Immature natural killer cell (primary cell): Measurements from ENCODE around the gene SEMA3F. TPM values are rescaled to one million over a fixed set of nuclear protein-coding genes. Genes with fewer than 3 reads are reported as not detected.
"Not testable (repeated sequence)": the region's sequence is repeated elsewhere in the genome, so short reads cannot be mapped to it uniquely, and the experiment has no call there.

ENCODE experiments used
- DNase-seq, 3 donors: peaks; one replicate each; pipeline ENCODE4 v3.0.0; 2022; ENCODE audit warnings: mixed read lengths in 1 of 3
- H3K27ac Mint-ChIP-seq, 6 donors: one replicate each; pipeline ENCODE4 v1.8.0; 2020; ENCODE audit warnings: mixed read lengths in 6 of 6, mild to moderate bottlenecking in 5 of 6, inconsistent platforms in 4 of 6, moderate library complexity in 3 of 6
- H3K27me3 Mint-ChIP-seq, 3 donors: one replicate each; pipeline ENCODE4 v1.8.0; 2020 to 2021; ENCODE audit warnings: low read depth in 3 of 3, mild to moderate bottlenecking in 3 of 3, mixed read lengths in 3 of 3, moderate library complexity in 3 of 3, inconsistent platforms in 1 of 3
- H3K36me3 Mint-ChIP-seq, 3 donors: one replicate each; pipeline ENCODE4 v1.8.0; 2020; ENCODE audit warnings: mixed read lengths in 3 of 3, inconsistent platforms in 2 of 3, mild to moderate bottlenecking in 2 of 3
- H3K4me1 Mint-ChIP-seq, 2 donors: one replicate each; pipeline ENCODE4 v1.8.0; 2020; ENCODE audit warnings: inconsistent platforms in 2 of 2, mild to moderate bottlenecking in 2 of 2, mixed read lengths in 2 of 2, moderate library complexity in 1 of 2
- H3K4me3 Mint-ChIP-seq, 5 donors: one replicate each; pipeline ENCODE4 v1.8.0; 2020; ENCODE audit warnings: mild to moderate bottlenecking in 5 of 5, mixed read lengths in 5 of 5, inconsistent platforms in 3 of 5, moderate library complexity in 3 of 5
- H3K9me3 Mint-ChIP-seq, 6 donors: one replicate each; pipeline ENCODE4 v1.8.0; 2020; ENCODE audit warnings: mild to moderate bottlenecking in 6 of 6, mixed read lengths in 6 of 6, inconsistent platforms in 4 of 6, moderate library complexity in 3 of 6
- polyA plus RNA-seq, 3 donors: library from polyadenylated mRNA; unstranded; fragments of 300-500 nt; fragmentation: Illumina TruSeq; gene quantifications; one replicate each; pipeline ENCODE4 v1.2.3, GENCODE V29; 2021

The SEMA3F gene
- polyA plus RNA-seq, 3 donors from 2014 or later: not detected

- H3K4me3 Mint-ChIP-seq: no peak overlapping the region
- H3K36me3 Mint-ChIP-seq: no peaks in the 10 kb centered on the region
- peaks cover 0 to 6% (median 1%) of the 10 kb centered on the region in 3 donors for H3K27me3 Mint-ChIP-seq
- no peak for DNase-seq
- no peaks in the 10 kb centered on the region for H3K4me1 Mint-ChIP-seq
- no peaks in the 10 kb centered on the region for H3K9me3 Mint-ChIP-seq
- H3K27ac Mint-ChIP-seq: no peak overlapping the region
Measured at GRCh38 chr3:50213373-50213772, 58.2 kb downstream of the SEMA3F start.

- no peaks in the 10 kb centered on the region for H3K4me1 Mint-ChIP-seq
- no peak overlapping the region for H3K4me3 Mint-ChIP-seq
- peaks cover 0 to 2% (median 1%) of the 10 kb centered on the region in 3 donors for H3K27me3 Mint-ChIP-seq
- H3K27ac Mint-ChIP-seq: no peak overlapping the region
- H3K9me3 Mint-ChIP-seq: no peaks in the 10 kb centered on the region
- no peak for DNase-seq
- H3K36me3 Mint-ChIP-seq: no peaks in the 10 kb centered on the region
Measured at GRCh38 chr3:50214824-50215223, 59.7 kb downstream of the SEMA3F start.

DNA sequence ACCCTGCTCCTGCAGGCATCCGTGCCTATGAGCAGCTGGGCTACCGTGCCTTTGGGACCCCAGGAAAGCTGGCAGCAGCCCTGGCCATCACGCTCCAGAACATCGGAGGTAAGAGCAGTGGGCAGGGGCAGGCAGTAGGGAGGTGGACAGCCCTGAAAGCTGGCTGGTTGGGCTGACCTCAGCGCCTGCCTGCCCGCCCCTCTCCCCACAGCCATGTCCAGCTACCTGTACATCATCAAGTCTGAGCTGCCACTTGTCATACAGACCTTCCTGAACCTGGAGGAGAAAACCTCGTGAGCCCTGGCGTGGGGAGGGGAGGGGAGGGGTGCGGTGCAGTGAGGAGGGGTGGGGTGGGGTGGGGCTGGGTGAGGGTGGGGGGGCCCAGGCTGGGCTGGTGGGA lies 60.4 kb downstream of the SEMA3F start:
- Mint-ChIP-seq H3K27me3 (peaks cover 0 to 2% (median 1%) of the 10 kb centered on the region in 3 donors), H3K9me3 (no peaks in the 10 kb centered on the region)

GRCh38 chr3:50217681-50218080 lies 62.6 kb downstream of the SEMA3F start:
- DNase-seq: no peak
- peaks cover 0 to 2% (median 1%) of the 10 kb centered on the region in 3 donors for H3K27me3 Mint-ChIP-seq
- no peaks in the 10 kb centered on the region for H3K9me3 Mint-ChIP-seq
- no peak overlapping the region for H3K27ac Mint-ChIP-seq
- no peaks in the 10 kb centered on the region for H3K4me1 Mint-ChIP-seq
- H3K4me3 Mint-ChIP-seq: no peak overlapping the region
- H3K36me3 Mint-ChIP-seq: no peaks in the 10 kb centered on the region

More for the DNA sequence above, 60.4 kb downstream of the SEMA3F start:
- Mint-ChIP-seq H3K4me1 (no peaks in the 10 kb centered on the region), H3K27ac (no peak overlapping the region), H3K36me3 (no peaks in the 10 kb centered on the region), H3K4me3 (no peak overlapping the region)
- DNase-seq: no peak

GRCh38 chr3:50218448-50218847 lies 63.3 kb downstream of the SEMA3F start:
- DNase-seq: no peak
- no peaks in the 10 kb centered on the region for H3K9me3 Mint-ChIP-seq
- H3K36me3 Mint-ChIP-seq: no peaks in the 10 kb centered on the region
- no peaks in the 10 kb centered on the region for H3K4me1 Mint-ChIP-seq
- peaks cover 0 to 2% (median 1%) of the 10 kb centered on the region in 3 donors for H3K27me3 Mint-ChIP-seq
- no peak overlapping the region for H3K27ac Mint-ChIP-seq
- no peak overlapping the region for H3K4me3 Mint-ChIP-seq

DNA sequence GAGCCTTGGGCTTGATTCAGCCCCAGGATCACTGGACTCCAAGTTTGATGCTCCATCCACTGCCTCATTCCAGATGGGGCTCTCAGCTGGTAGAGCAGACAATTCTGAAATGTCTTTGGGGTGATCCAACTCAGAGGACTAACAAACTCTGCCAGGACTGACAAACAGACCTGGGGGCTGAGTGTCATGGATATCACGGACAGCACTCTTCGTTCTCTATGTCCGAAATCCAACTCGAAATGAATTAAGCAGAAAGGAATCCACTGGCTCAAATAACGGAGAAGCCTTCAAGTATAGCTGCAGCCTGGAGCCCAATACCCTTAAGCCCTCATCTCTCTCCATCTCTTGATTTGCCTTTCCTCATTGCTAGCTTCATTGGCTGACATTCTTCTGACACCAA lies 64.2 kb downstream of the SEMA3F start:
- H3K4me1 Mint-ChIP-seq: no peaks in the 10 kb centered on the region

DNA sequence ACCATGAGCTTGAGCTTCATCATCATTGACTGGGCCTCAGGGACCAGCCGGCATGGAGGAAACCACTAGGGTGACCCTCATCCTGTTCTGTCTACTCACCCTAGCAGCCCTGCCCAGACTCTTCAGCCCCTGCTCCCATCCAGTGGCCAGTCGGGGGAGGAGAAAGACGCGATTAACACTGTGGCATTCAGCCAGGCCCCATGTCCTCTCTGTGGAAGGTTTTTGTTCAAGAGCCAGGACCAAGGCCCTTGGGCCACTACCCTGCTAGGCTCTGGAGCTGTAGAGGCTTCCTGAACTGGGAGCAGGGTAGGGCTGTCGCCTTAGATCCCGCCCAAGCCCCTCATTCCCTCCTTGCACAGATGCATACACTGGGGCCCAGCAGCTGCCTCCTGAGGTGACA lies 65.0 kb downstream of the SEMA3F start:
- H3K27me3 Mint-ChIP-seq: peaks cover 0 to 7% (median 1%) of the 10 kb centered on the region in 3 donors
- H3K4me3 Mint-ChIP-seq: no peak overlapping the region
- H3K36me3 Mint-ChIP-seq: no peaks in the 10 kb centered on the region
- no peak for DNase-seq
- H3K27ac Mint-ChIP-seq: no peak overlapping the region
- peaks cover 0 to under 1% of the 10 kb centered on the region in 2 donors for H3K4me1 Mint-ChIP-seq
- H3K9me3 Mint-ChIP-seq: no peaks in the 10 kb centered on the region

More for the DNA sequence above, 64.2 kb downstream of the SEMA3F start:
- no peak for DNase-seq
- no peaks in the 10 kb centered on the region for H3K36me3 Mint-ChIP-seq
- H3K4me3 Mint-ChIP-seq: no peak overlapping the region
- H3K9me3 Mint-ChIP-seq: no peaks in the 10 kb centered on the region
- H3K27ac Mint-ChIP-seq: no peak overlapping the region
- H3K27me3 Mint-ChIP-seq: peaks cover 0 to 5% (median 1%) of the 10 kb centered on the region in 3 donors

DNA sequence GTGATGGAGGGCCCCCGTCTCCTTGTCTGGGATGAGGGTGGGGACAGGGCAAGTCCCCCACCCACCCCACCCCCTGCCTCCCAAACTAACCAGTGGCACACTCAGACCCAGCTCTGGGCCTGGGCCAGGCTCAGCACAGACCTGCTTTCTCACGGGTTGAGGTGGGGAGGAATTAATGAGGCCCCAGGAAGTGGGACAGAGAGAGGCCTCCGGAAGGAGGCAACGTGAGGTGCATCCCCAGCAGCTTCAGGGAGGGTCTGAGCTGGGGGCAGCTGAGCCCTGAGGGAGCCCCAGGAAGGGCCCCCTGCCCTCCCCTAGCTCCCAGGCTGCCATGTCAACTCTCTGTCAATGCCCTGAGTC lies 65.9 kb downstream of the SEMA3F start:
- H3K9me3 Mint-ChIP-seq: no peaks in the 10 kb centered on the region
- H3K36me3 Mint-ChIP-seq: no peaks in the 10 kb centered on the region
- peaks cover 3 to 10% of the 10 kb centered on the region in 2 donors for H3K4me1 Mint-ChIP-seq
- no peak overlapping the region for H3K27ac Mint-ChIP-seq
- DNase-seq: no peak
- H3K4me3 Mint-ChIP-seq: no peak overlapping the region
- peaks cover 0 to 7% (median 2%) of the 10 kb centered on the region in 3 donors for H3K27me3 Mint-ChIP-seq

DNA sequence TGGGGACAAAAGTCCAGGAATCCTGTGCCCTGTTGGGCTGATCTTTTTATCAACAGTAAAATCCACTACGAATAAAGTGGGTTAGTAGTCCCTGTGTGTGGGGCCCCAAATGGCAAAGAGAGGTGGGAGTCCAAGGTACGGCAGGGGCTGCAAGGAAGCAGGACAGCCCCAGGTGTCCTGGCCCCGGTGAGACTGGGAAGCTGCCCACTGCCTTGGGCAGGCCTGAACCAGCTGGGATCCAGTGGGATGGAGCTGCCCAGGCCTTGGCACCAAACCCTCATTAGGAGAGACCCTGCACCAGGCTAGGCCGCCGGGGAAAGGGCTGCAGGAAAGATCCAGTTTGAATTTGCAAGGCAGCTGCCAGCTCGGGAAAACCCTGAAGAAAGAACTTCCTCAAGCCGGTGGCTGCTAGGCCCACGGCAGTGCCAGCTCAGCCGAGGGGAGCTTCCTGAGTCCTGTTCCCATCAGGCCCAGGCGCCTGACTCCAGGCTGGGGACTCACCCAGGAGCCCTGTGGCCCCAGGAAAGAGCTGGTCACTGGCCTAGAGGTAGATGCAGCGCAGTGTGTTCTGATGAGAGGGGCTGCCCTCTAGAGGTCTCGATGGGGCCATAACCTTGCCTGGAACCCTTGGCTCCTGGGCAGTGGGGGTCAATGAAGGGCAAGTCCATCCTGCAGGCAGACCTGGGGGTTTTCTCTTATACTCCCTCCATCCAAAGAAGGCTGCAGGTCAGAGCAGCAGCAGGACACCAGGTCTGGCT lies 66.5 kb downstream of the SEMA3F start:
- no peaks in the 10 kb centered on the region for H3K9me3 Mint-ChIP-seq
- H3K27me3 Mint-ChIP-seq: peaks cover under 1 to 7% (median 6%) of the 10 kb centered on the region in 3 donors
- no peak overlapping the region for H3K4me3 Mint-ChIP-seq
- no peak for DNase-seq
- H3K36me3 Mint-ChIP-seq: no peaks in the 10 kb centered on the region
- no peak overlapping the region for H3K27ac Mint-ChIP-seq
- H3K4me1 Mint-ChIP-seq: peaks cover 6 to 14% of the 10 kb centered on the region in 2 donors

GRCh38 chr3:50222169-50222528 lies 67.0 kb downstream of the SEMA3F start:
- H3K4me1 Mint-ChIP-seq: peaks cover 12 to 20% of the 10 kb centered on the region in 2 donors
- H3K27me3 Mint-ChIP-seq: peaks cover 6 to 7% (median 6%) of the 10 kb centered on the region in 3 donors
- no peak overlapping the region for H3K4me3 Mint-ChIP-seq
- no peak overlapping the region for H3K27ac Mint-ChIP-seq
- no peak for DNase-seq
- H3K9me3 Mint-ChIP-seq: no peaks in the 10 kb centered on the region
- no peaks in the 10 kb centered on the region for H3K36me3 Mint-ChIP-seq

DNA sequence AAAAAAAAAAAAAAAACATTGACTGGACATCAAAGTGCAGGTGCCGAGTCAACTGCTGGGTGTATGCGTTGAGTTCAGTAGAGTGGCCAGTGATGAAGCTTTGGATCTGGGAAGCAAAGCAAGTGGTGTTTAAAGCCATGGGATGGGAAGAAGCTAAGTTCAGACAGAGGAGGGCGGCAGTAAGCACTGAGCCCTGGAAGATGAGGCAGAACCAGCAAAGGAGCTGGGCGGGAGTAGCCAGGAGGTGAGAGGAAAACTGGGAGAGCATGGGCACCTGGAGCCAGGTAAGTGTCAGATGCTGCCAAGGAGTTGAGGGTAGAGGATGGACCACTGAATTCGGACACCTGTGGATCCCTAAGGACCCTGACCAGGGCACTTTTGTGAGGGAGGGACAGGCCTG lies 69.5 kb downstream of the SEMA3F start:
- peak overlapping the region in 2 of 5 donors; percentile 35 to 54 for H3K4me3 Mint-ChIP-seq
- no peak for DNase-seq
- peaks cover 5 to 6% (median 6%) of the 10 kb centered on the region in 3 donors for H3K27me3 Mint-ChIP-seq
- peaks cover 26 to 35% of the 10 kb centered on the region in 2 donors for H3K4me1 Mint-ChIP-seq
- H3K9me3 Mint-ChIP-seq: no peaks in the 10 kb centered on the region
- peak overlapping the region in 1 of 6 donors; percentile 72 for H3K27ac Mint-ChIP-seq
- no peaks in the 10 kb centered on the region for H3K36me3 Mint-ChIP-seq

- DNase-seq: peak; percentile 57 to 65 (median 63)
- H3K4me3 Mint-ChIP-seq: peak overlapping the region; percentile 86 to 98 (median 91)
- H3K9me3 Mint-ChIP-seq: no peaks in the 10 kb centered on the region
- H3K36me3 Mint-ChIP-seq: no peaks in the 10 kb centered on the region
- H3K27me3 Mint-ChIP-seq: peaks cover 5 to 6% (median 6%) of the 10 kb centered on the region in 3 donors
- peaks cover 27 to 35% of the 10 kb centered on the region in 2 donors for H3K4me1 Mint-ChIP-seq
- peak overlapping the region; percentile 92 to 95 (median 94) for H3K27ac Mint-ChIP-seq
Measured at GRCh38 chr3:50226888-50227389, 71.8 kb downstream of the SEMA3F start.

- Mint-ChIP-seq H3K36me3 (no peaks in the 10 kb centered on the region), H3K27me3 (peaks cover 5 to 6% (median 6%) of the 10 kb centered on the region in 3 donors), H3K27ac (peak overlapping the region; percentile 88 to 95 (median 94)), H3K9me3 (no peaks in the 10 kb centered on the region), H3K4me3 (peak overlapping the region; percentile 86 to 98 (median 91)), H3K4me1 (peaks cover 27 to 35% of the 10 kb centered on the region in 2 donors)
- peak; percentile 90 to 93 (median 92) for DNase-seq
Measured at GRCh38 chr3:50227390-50228183, 72.5 kb downstream of the SEMA3F start.

- DNase-seq, H3K27me3 Mint-ChIP-seq, H3K9me3 Mint-ChIP-seq, H3K36me3 Mint-ChIP-seq: not testable (repeated sequence)
- H3K4me1 Mint-ChIP-seq: peaks cover 27 to 35% of the 10 kb centered on the region in 2 donors
- H3K27ac Mint-ChIP-seq: peak overlapping the region; percentile 20 to 93 (median 90)
- H3K4me3 Mint-ChIP-seq: peak overlapping the region; percentile 86 to 98 (median 91)
Measured at GRCh38 chr3:50228184-50228763, 73.2 kb downstream of the SEMA3F start.
